T-cell (primary cell): Measurements from ENCODE around the gene RSPH9. TPM values are rescaled to one million over a fixed set of nuclear protein-coding genes. Genes with fewer than 3 reads are reported as not detected.
A peak's percentile ranks its signal among the peaks of the same experiment; 100 is the strongest.

Source experiments
- ATAC-seq, 4 experiments: fragments of 200-7000 bp in 3 of 4; fragments of 150-1000 bp in 1 of 4; cut with Tn5 transposase; replicated peaks in 1 of 4; 1 replicate in 3 of 4; 2 replicates in 1 of 4; pipeline ENCODE4 v1.10.0; 2021; ENCODE audit warnings: moderate library complexity in 3 of 4, mild to moderate bottlenecking in 2 of 4, moderate number of reproducible peaks in 1 of 4
- CTCF ChIA-PET, 2 donors: fragments of 300-600 bp; sonication (Branson Sonifier 250); formaldehyde crosslinking; loops; one replicate each; lab custom pipeline; 2022; ENCODE audit warnings: antibody characterized with exemption in 2 of 2; lab: Charles Lee
- POLR2A ChIA-PET, 2 donors: fragments of 300-600 bp; sonication (Branson Sonifier 250); formaldehyde crosslinking; loops; one replicate each; lab custom pipeline; 2022; ENCODE audit warnings: antibody characterized with exemption in 2 of 2; lab: Charles Lee
- DNase-seq, 35 experiments: peaks; one replicate each; pipeline versions ENCODE4 v3.0.0 to v3.0.0-alpha.2; 2013 to 2023
- H3K27ac ChIP-seq: one replicate; pipeline ENCODE4 v1.5.1; 2013; ENCODE audit warnings: low read length
- H3K27me3 ChIP-seq, 2 experiments: replicated peaks in 1 of 2; 1 replicate in 1 of 2; 2 replicates in 1 of 2; pipeline versions ENCODE4 v1.6.1 to v1.7.0; 2013; ENCODE audit warnings: low read length in 1 of 2, mixed read lengths in 1 of 2; ENCODE audit not compliant: control insufficient read depth in 2 of 2, insufficient read depth in 2 of 2; ENCODE audit errors: extremely low read depth in 1 of 2
- H3K36me3 ChIP-seq, 2 donors: 1 replicate in 1 of 2; 2 replicates in 1 of 2; pipeline versions ENCODE4 v1.6.1 to v1.7.0; 2013; ENCODE audit warnings: low read length in 1 of 2; ENCODE audit not compliant: control insufficient read depth in 2 of 2, insufficient read depth in 1 of 2; ENCODE audit errors: extremely low read depth in 1 of 2
- H3K4me1 ChIP-seq, 2 experiments: 1 replicate in 1 of 2; 2 replicates in 1 of 2; pipeline versions ENCODE4 v1.6.1 to v1.7.0; 2013; ENCODE audit warnings: low read length in 2 of 2, mixed read lengths in 1 of 2; ENCODE audit not compliant: insufficient read depth in 2 of 2, control insufficient read depth in 1 of 2; ENCODE audit errors: extremely low read depth in 1 of 2
- H3K4me3 ChIP-seq, 2 donors: 1 replicate in 1 of 2; 2 replicates in 1 of 2; pipeline versions ENCODE4 v1.5.1 to v1.7.0; 2013; ENCODE audit warnings: mild to moderate bottlenecking in 2 of 2, low read length in 1 of 2, moderate library complexity in 1 of 2; ENCODE audit not compliant: control insufficient read depth in 1 of 2; ENCODE audit errors: extremely low read depth in 1 of 2
- H3K9me3 ChIP-seq: 2 replicates; pipeline ENCODE4 v1.7.0; 2013
- H3K27ac Mint-ChIP-seq, 2 donors: one replicate each; pipeline ENCODE4 v1.8.0; 2020 to 2021; ENCODE audit warnings: mild to moderate bottlenecking in 2 of 2, mixed read lengths in 2 of 2
- H3K27me3 Mint-ChIP-seq, 2 donors: one replicate each; pipeline ENCODE4 v1.8.0; 2021 to 2022; ENCODE audit warnings: mixed read lengths in 2 of 2
- H3K36me3 Mint-ChIP-seq: one replicate; pipeline ENCODE4 v1.8.0; 2021; ENCODE audit warnings: mixed read lengths
- H3K4me1 Mint-ChIP-seq, 3 donors: one replicate each; pipeline ENCODE4 v1.8.0; 2020 to 2022; ENCODE audit warnings: mixed read lengths in 3 of 3, mild to moderate bottlenecking in 1 of 3
- H3K4me3 Mint-ChIP-seq, 3 donors: one replicate each; pipeline ENCODE4 v1.8.0; 2020 to 2022; ENCODE audit warnings: mild to moderate bottlenecking in 3 of 3, mixed read lengths in 3 of 3, moderate library complexity in 3 of 3
- H3K9me3 Mint-ChIP-seq, 3 donors: one replicate each; pipeline ENCODE4 v1.8.0; 2020 to 2022; ENCODE audit warnings: mixed read lengths in 3 of 3
- WGBS: methylation state at CpG from one replicate; pipeline ENCODE4 v1.1.5; 2013; ENCODE audit warnings: missing lambda C conversion rate; ENCODE audit not compliant: insufficient coverage; 5-methylcytosine and 5-hydroxymethylcytosine counted together
- total RNA-seq, 35 experiments: library from RNA in 6 of 35; stranded (reverse) in 6 of 35; fragments of 120-200 nt in 1 of 35; gene quantifications; one replicate each; pipeline versions ENCODE4 v1.2.1 to v1.2.4 and lab custom pipeline; 2013 to 2026

Gene RSPH9
- total RNA-seq, 5 donors from 2014 or later (not counting 1 experiment from before 2014, with no cell fraction given), result not detected

DNA sequence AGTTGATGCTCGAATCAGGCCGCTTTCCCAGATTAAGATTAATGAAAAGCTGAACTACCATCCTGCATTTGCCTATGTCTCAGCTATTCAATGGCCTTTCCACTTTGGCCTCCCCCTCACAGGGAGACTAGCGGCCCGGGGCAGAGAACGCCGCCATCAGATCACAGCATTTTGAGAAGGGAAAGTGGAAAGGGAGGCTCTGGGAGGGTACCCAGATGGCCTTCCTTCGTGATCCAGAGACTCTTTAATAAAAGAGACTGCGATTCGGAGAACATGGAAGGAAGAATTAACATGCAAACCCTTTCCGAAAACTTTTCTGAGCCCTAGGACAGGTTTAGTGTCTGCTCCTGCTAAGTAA, 42.2 kb downstream of the RSPH9 start:
- CTCF ChIA-PET, result interaction anchor here in 1 of 2 donors (2.0 kb wide), 1 partner anchor 38 kb away, joined by 6 read pairs; no protein-coding TSS in a partner anchor
- no peaks in the 10 kb centered on the region for H3K9me3 ChIP-seq
- peaks cover 3 to 15% of the 10 kb centered on the region in 2 donors for H3K36me3 ChIP-seq
- Mint-ChIP-seq H3K9me3 (no peaks in the 10 kb centered on the region), H3K36me3 (peaks cover 11% of the 10 kb centered on the region), H3K4me1 (peaks cover 41 to 57% (median 55%) of the 10 kb centered on the region in 3 donors), H3K4me3 (peak overlapping the region; percentile 95 to 98 (median 97)), H3K27ac (peak overlapping the region; percentile 83 to 94), H3K27me3 (no peaks in the 10 kb centered on the region)
- peak overlapping the region; percentile 50 for H3K27ac ChIP-seq
- peak overlapping the region; percentile 73 to 97 for H3K4me3 ChIP-seq
- POLR2A ChIA-PET, result interaction anchor here in 1 of 2 donors (1.6 kb wide), 1 partner anchor 9 kb away, joined by 3 read pairs; no protein-coding TSS in a partner anchor
- WGBS, result 30% methylated on average over 5 of the region's 10 CpGs
- no peaks in the 10 kb centered on the region for H3K27me3 ChIP-seq
- DNase-seq, result no peak
- ATAC-seq, result peak in 1 of 4 experiments; percentile 5
- peaks cover 7 to 19% of the 10 kb centered on the region in 2 experiments for H3K4me1 ChIP-seq

DNA sequence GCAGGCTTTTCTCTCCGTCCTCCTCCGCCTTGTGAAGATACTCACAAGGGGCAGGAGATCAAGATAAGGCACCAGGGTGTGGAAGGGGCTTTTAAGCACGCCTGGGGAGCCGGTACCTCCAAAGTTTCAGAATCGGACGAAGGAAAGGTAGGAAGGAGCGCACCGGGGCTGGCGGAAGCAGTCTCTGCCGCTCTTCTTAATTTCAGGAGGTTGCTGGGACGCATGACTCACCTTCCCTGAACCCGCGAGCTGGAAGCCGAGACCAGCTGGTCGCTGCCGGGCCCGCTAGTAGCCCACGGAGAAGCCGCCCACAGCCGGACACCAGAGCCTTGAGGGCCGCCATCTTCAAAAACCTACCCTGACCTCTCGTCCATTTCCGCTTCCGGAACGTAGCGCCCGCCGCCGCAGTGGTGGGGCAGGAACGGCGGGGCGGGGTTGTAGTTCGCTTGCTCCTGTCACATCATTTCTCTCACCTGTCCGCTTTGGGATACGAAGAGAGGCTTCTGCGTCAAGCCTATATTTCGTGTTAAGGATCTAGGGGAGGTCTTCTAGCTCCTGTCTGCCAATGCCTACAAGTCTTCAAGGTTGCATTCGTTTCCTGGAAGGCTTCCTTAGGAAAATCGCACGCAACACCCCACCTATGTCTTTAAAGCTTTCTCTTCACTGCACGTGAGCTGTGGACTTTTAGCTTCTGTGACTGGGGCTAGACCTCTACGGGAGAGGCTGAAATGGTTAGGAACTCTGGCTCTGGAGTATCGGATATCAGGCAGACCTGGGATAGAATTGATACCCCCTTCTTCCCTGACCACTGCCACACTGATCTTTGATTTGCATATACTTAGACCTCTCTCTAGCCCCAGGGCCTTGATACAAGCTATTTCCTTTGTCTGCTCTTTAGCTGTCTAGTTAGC, 42.9 kb downstream of the RSPH9 start, which contains the start of gene MRPS18A:
Gene MRPS18A (minus strand): TSS at position 355 of the 911 bp plus-strand sequence. CDS start 12 bp downstream, at position 343.
- peaks cover 7 to 19% of the 10 kb centered on the region in 2 experiments for H3K4me1 ChIP-seq
- WGBS, result 0% methylated on average over 16 of the region's 43 CpGs
- Mint-ChIP-seq H3K36me3 (peaks cover 11% of the 10 kb centered on the region), H3K27me3 (no peaks in the 10 kb centered on the region), H3K4me1 (peaks cover 37 to 53% (median 51%) of the 10 kb centered on the region in 3 donors), H3K4me3 (peak within 1 kb of the TSS; percentile 95 to 98 (median 97)), H3K27ac (peak within 1 kb of the TSS; percentile 83 to 94), H3K9me3 (no peaks in the 10 kb centered on the region)
- peak within 1 kb of the TSS; percentile 50 for H3K27ac ChIP-seq
- peak; percentile 97 to 99 (median 98) for ATAC-seq
- DNase-seq, result peak; percentile 59 to 85 (median 73)
- peak within 1 kb of the TSS; percentile 73 to 97 for H3K4me3 ChIP-seq
- H3K9me3 ChIP-seq, result no peaks in the 10 kb centered on the region
- H3K27me3 ChIP-seq, result no peaks in the 10 kb centered on the region
- peaks cover 3 to 10% of the 10 kb centered on the region in 2 donors for H3K36me3 ChIP-seq
- CTCF ChIA-PET, result interaction anchor here in 1 of 2 donors (0.7 to 2.0 kb wide), 3 partner anchors 18 to 37 kb away, joined by 3 to 6 read pairs (median 3); no protein-coding TSS in a partner anchor
- POLR2A ChIA-PET, result interaction anchor here in 1 of 2 donors (0.6 kb wide), 1 partner anchor 1303 kb away, joined by 4 read pairs; no protein-coding TSS in a partner anchor

DNA sequence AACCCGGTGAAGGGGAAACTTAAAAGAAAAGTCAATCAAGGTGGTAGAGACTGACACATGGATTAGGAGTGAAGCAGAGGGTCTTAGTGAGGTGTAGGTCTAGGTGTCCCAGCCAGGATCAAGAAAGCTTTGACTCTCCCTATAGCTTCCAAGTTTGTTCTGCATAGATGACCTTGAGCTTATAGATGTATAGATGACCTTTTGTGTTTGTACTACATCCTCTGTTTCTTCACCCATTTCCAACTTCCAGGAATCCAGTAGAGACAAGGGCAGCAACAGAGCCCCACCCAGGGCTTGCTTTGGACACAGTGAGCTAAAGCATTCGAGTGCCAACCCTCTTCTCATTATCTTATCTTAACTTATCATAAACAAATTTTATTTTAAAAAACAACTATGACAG, 44.6 kb downstream of the RSPH9 start:
- no peak for ATAC-seq
- no CpG with 5 or more reads among the region's 2 CpGs for WGBS
- peaks cover under 1 to 1% of the 10 kb centered on the region in 2 donors for H3K27me3 Mint-ChIP-seq
- H3K36me3 ChIP-seq, result no peaks in the 10 kb centered on the region
- peaks cover 7 to 19% of the 10 kb centered on the region in 2 experiments for H3K4me1 ChIP-seq
- no peak overlapping the region for H3K27ac ChIP-seq
- CTCF ChIA-PET, result no interaction called here
- H3K9me3 Mint-ChIP-seq, result no peaks in the 10 kb centered on the region
- H3K4me3 Mint-ChIP-seq, result peak overlapping the region in 1 of 3 donors; percentile 4
- H3K36me3 Mint-ChIP-seq, result peaks cover 5% of the 10 kb centered on the region
- no peak overlapping the region for H3K27ac Mint-ChIP-seq
- POLR2A ChIA-PET, result interaction anchor here in 1 of 2 donors (0.6 kb wide), 1 partner anchor 53 kb away, joined by 5 read pairs; no protein-coding TSS in a partner anchor
- peaks cover 29 to 36% (median 34%) of the 10 kb centered on the region in 3 donors for H3K4me1 Mint-ChIP-seq
- DNase-seq, result no peak
- no peak overlapping the region for H3K4me3 ChIP-seq
- H3K9me3 ChIP-seq, result no peaks in the 10 kb centered on the region
- H3K27me3 ChIP-seq, result peaks cover 0 to 2% of the 10 kb centered on the region in 2 experiments

- no peak for ATAC-seq
- H3K36me3 Mint-ChIP-seq, result no peaks in the 10 kb centered on the region
- no peak overlapping the region for H3K27ac Mint-ChIP-seq
- H3K4me1 Mint-ChIP-seq, result no peaks in the 10 kb centered on the region
- CTCF ChIA-PET, result no interaction called here
- Histone ChIP-seq H3K4me1 (no peaks in the 10 kb centered on the region), H3K36me3 (no peaks in the 10 kb centered on the region), H3K4me3 (no peak overlapping the region), H3K27me3 (peaks cover 0 to 28% of the 10 kb centered on the region in 2 experiments), H3K27ac (no peak overlapping the region), H3K9me3 (no peaks in the 10 kb centered on the region)
- H3K9me3 Mint-ChIP-seq, result no peaks in the 10 kb centered on the region
- H3K4me3 Mint-ChIP-seq, result no peak overlapping the region
- no peak for DNase-seq
- WGBS, result 78% methylated on average over 4 of the region's 9 CpGs
- H3K27me3 Mint-ChIP-seq, result peaks cover 13 to 26% of the 10 kb centered on the region in 2 donors
- POLR2A ChIA-PET, result no interaction called here
Measured at GRCh38 chr6:43695215-43695966, 50.6 kb downstream of the RSPH9 start.

DNA sequence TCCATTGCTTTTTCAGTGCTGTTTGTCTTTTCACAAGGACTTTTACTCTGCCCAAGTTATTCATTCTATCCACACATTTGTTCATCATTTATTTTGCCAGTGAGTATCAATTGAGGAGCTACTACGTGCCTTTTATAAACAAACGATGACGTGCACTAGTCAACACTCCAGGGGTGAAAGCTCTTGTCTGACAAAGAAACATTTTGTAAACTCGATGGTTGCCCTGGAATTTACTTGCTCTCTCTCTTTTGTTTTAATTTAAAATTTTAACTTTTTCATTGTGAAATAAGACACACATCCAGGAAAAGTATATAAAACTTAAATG, 51.1 kb downstream of the RSPH9 start:
- Mint-ChIP-seq H3K9me3 (no peaks in the 10 kb centered on the region), H3K4me1 (no peaks in the 10 kb centered on the region), H3K4me3 (no peak overlapping the region), H3K27me3 (peaks cover 17 to 31% of the 10 kb centered on the region in 2 donors), H3K36me3 (no peaks in the 10 kb centered on the region), H3K27ac (no peak overlapping the region)
- Histone ChIP-seq H3K27ac (no peak overlapping the region), H3K9me3 (no peaks in the 10 kb centered on the region), H3K4me1 (no peaks in the 10 kb centered on the region), H3K27me3 (peaks cover 0 to 34% of the 10 kb centered on the region in 2 experiments), H3K4me3 (no peak overlapping the region), H3K36me3 (no peaks in the 10 kb centered on the region)
- CTCF ChIA-PET, result no interaction called here
- DNase-seq (no peak), ATAC-seq (no peak)
- POLR2A ChIA-PET, result no interaction called here
- WGBS, result no CpG with 5 or more reads among the region's 4 CpGs

DNA sequence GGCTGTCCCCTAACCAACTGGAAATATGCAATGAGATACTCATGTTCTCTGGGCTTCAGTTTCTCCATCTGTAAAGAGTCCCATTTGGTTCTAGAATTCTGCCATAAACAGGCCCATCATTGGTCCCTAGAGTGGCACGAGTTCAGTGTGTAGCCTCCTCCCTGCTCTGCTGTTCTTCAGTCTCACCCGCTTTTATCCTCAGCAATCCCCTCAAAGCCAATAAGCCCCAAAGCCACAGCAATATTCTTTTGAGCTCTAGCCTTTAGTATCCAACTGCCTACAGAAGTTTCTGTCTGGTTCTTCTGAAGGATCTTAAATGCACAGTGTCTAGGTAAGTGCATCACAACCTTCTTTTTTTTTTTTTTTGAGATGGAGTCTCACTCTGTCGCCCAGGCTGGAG, 52.6 kb downstream of the RSPH9 start:
- H3K4me3 ChIP-seq, result no peak overlapping the region
- Mint-ChIP-seq H3K27me3 (peaks cover 26 to 41% of the 10 kb centered on the region in 2 donors), H3K4me1 (no peaks in the 10 kb centered on the region), H3K9me3 (no peaks in the 10 kb centered on the region), H3K27ac (no peak overlapping the region), H3K4me3 (no peak overlapping the region), H3K36me3 (no peaks in the 10 kb centered on the region)
- no peak overlapping the region for H3K27ac ChIP-seq
- 100% methylated on average over 1 of the region's 3 CpGs for WGBS
- ChIA-PET CTCF (no interaction called here), POLR2A (no interaction called here)
- ATAC-seq (no peak), DNase-seq (no peak)
- H3K36me3 ChIP-seq, result no peaks in the 10 kb centered on the region
- H3K9me3 ChIP-seq, result no peaks in the 10 kb centered on the region
- H3K27me3 ChIP-seq, result peaks cover 0 to 44% of the 10 kb centered on the region in 2 experiments
- no peaks in the 10 kb centered on the region for H3K4me1 ChIP-seq
